Lower leg skin (tissue), 3 donors: ENCODE results near the gene TYMP.

ENCODE experiments used
- POLR2A ChIP-seq, 2 donors: fragments of 450-650 bp; IDR thresholded peaks; one replicate each; pipeline ENCODE4 v1.6.1; 2016 to 2017; ENCODE audit warnings: antibody characterized with exemption in 2 of 2, mild to moderate bottlenecking in 1 of 2, moderate library complexity in 1 of 2
- TF ChIP-seq, protein P1 (sequence below), 3 donors: fragments of 450-650 bp; IDR thresholded peaks; one replicate each; pipeline ENCODE4 v1.5.1; 2016; ENCODE audit warnings: antibody characterized with exemption in 3 of 3, mild to moderate bottlenecking in 3 of 3, moderate library complexity in 2 of 3

DNA sequence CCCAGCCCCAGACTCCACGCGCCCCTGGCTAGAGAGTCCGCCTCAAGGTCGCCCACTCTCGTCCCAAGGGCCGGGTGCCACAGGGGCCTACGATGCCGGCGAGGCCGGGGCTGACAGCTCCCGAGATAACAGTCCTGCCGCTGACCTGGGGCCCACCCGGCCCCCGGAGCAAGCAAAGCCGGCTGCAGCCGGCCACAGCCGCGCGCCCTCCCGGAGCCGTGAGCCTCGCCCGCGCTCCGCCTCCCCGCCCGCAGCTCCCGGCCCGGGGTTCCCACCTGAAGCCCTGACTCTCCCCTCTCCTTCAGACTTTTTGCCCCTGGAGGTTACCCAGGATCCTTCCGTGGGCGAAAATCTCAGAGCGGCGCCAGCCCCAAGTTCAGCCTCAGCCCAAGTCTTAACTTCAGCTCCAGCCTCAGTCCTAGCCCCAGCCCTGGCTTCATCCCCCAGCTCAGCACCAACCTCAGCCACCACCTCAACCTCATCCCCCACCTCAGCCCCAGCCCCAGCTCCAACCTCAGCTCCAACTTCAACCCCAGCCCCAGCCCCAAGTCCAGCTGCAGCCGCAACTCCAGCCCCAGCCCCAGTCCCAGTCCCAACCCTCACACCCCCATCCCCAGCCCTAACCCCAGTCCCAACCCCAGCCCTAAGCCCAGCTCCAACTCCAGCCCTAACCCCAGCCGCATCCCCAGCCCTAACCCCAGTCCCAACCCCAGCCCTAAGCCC is 17.6 kb upstream of the TYMP start:
- TF ChIP-seq, protein P1, sequence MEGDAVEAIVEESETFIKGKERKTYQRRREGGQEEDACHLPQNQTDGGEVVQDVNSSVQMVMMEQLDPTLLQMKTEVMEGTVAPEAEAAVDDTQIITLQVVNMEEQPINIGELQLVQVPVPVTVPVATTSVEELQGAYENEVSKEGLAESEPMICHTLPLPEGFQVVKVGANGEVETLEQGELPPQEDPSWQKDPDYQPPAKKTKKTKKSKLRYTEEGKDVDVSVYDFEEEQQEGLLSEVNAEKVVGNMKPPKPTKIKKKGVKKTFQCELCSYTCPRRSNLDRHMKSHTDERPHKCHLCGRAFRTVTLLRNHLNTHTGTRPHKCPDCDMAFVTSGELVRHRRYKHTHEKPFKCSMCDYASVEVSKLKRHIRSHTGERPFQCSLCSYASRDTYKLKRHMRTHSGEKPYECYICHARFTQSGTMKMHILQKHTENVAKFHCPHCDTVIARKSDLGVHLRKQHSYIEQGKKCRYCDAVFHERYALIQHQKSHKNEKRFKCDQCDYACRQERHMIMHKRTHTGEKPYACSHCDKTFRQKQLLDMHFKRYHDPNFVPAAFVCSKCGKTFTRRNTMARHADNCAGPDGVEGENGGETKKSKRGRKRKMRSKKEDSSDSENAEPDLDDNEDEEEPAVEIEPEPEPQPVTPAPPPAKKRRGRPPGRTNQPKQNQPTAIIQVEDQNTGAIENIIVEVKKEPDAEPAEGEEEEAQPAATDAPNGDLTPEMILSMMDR (IDR thresholded peaks at IDR 0.05), result no peak
- no peak for TF ChIP-seq POLR2A (IDR thresholded peaks at IDR 0.05)
